SH-SY5Y (cell line): ENCODE measurements around the gene ZFHX3.

Experiments
- GATA2 ChIP-seq: IDR thresholded peaks from 2 replicates; pipeline ENCODE4 v1.6.1; 2011; ENCODE audit warnings: mild to moderate bottlenecking, low read depth, low read length
- GATA3 ChIP-seq: IDR thresholded peaks from 2 replicates; pipeline ENCODE4 v1.6.1; 2011; ENCODE audit warnings: low read depth, mild to moderate bottlenecking, low read length, moderate library complexity

- no peak for TF ChIP-seq GATA3
- no peak for TF ChIP-seq GATA2
Measured at GRCh38 chr16:72845322-72846020, 202.5 kb downstream of the ZFHX3 start.
